ENCODE data around the gene ZNF576.

DNA sequence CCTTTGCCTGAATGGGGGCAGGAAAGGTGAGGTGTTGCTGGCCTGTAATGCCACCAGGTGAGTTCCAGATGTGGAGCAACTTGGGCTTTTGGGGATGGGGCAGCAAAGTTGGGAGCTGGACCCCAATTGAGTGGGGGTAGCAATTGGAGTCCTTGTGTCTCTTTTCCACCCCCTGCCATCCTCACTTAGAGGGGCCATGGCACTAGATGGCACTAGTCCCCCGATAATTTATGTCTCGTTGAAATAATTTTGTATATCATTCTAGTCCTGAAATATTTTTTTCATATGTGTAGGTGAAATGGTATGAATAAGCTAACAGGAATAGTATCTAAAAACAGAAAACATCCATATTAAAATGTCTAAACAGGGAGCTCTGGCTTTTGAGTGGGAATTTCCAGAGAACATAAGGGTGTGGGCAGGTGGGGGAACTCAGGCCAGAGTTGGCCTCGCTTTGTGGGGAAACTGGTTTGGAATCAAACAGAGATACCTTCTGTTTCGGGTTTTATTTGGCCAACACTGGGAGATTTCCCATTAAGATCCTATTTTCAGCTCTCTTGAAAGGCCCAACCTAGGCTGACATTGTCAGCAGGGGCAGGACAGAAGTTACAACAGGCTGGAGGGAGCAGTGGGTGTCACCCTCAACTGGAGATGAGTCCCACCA is 3.4 kb downstream of the ZNF576 start:
- no peak for TF ChIP-seq CTCF (IDR thresholded peaks at IDR 0.05)
- no peak for TF ChIP-seq EZH2 (IDR thresholded peaks at IDR 0.05; ENCODE audit: borderline replicate concordance, insufficient read depth, low read depth, low read length, poor library complexity, severe bottlenecking)
